K562 (cell line): ENCODE results near the gene RIIAD1. TPM values are rescaled to one million over a fixed set of nuclear protein-coding genes. Genes with fewer than 3 reads are reported as not detected.

Source experiments
- ADNP ChIP-seq: fragments of 200-800 bp; sonication (Bioruptor generic); IDR thresholded peaks from 2 replicates; pipeline ENCODE4 v1.6.1; 2016; ENCODE audit warnings: missing genetic modification characterization, missing compliant biosample characterization
- ASH1L ChIP-seq: fragments of 450-650 bp; IDR thresholded peaks from 2 replicates; pipeline ENCODE4 v1.6.1; 2018; ENCODE audit warnings: borderline replicate concordance, mild to moderate bottlenecking, low read depth; ENCODE audit not compliant: partially characterized antibody
- BRF1 ChIP-seq: IDR thresholded peaks from 3 replicates; pipeline ENCODE4 v1.6.1; 2011; ENCODE audit warnings: borderline replicate concordance, mild to moderate bottlenecking; ENCODE audit not compliant: insufficient read length; ENCODE audit errors: extremely low read depth
- EHMT2 ChIP-seq: fragments of 450-650 bp; IDR thresholded peaks from 2 replicates; pipeline ENCODE4 v1.6.1; 2018; ENCODE audit warnings: antibody characterized with exemption
- ETV5 ChIP-seq: sonication (generic); formaldehyde crosslinking; IDR thresholded peaks from 2 replicates; pipeline ENCODE4 v1.4.0; 2020; ENCODE audit warnings: low read depth, mild to moderate bottlenecking, missing genetic modification reagents
- FIP1L1 ChIP-seq: fragments of 200-400 bp; formaldehyde crosslinking; IDR thresholded peaks from 2 replicates; pipeline ENCODE4 v1.6.1; 2018; ENCODE audit warnings: mild to moderate bottlenecking, low read depth, low read length; ENCODE audit not compliant: poor library complexity, severe bottlenecking
- FOXK2 ChIP-seq, 2 experiments: fragments of 450-650 bp; IDR thresholded peaks in 1 of 2; conservative IDR thresholded peaks in 1 of 2; 2 replicates each; pipeline ENCODE4 v1.6.1; 2016; ENCODE audit warnings: low read depth in 2 of 2, mild to moderate bottlenecking in 1 of 2
- KLF10 ChIP-seq: fragments of 250-450 bp; sonication (Bioruptor Pico); IDR thresholded peaks from 2 replicates; pipeline ENCODE4 v1.6.1; 2021; ENCODE audit warnings: matching md5 sums
- MAFG ChIP-seq: fragments of 450-650 bp; conservative IDR thresholded peaks from 2 replicates; pipeline ENCODE4 v1.6.1; 2016; ENCODE audit warnings: missing genetic modification characterization, missing compliant biosample characterization
- MECOM ChIP-seq: fragments of 250-450 bp; sonication (Bioruptor Pico); IDR thresholded peaks from 2 replicates; pipeline ENCODE4 v1.8.0; 2022; ENCODE audit warnings: inconsistent platforms
- MYC ChIP-seq, 2 experiments: fragments of 250-450 bp in 1 of 2; sonication (Bioruptor Pico) in 1 of 2; IDR thresholded peaks; 2 replicates each; pipeline versions ENCODE4 v1.5.1 to v1.6.1; 2012 to 2021; ENCODE audit warnings: low read depth in 2 of 2, borderline replicate concordance in 1 of 2, improper control_type of control experiment in 1 of 2, low read length in 1 of 2, mild to moderate bottlenecking in 1 of 2, moderate library complexity in 1 of 2
- NCOA4 ChIP-seq: fragments of 450-650 bp; IDR thresholded peaks from 2 replicates; pipeline ENCODE4 v1.6.1; 2018; ENCODE audit warnings: mild to moderate bottlenecking; ENCODE audit not compliant: partially characterized antibody
- PHF20 ChIP-seq: fragments of 450-650 bp; IDR thresholded peaks from 2 replicates; pipeline ENCODE4 v1.6.1; 2018; ENCODE audit not compliant: partially characterized antibody
- PRPF4 ChIP-seq: fragments of 200-400 bp; formaldehyde crosslinking; IDR thresholded peaks from one replicate; pipeline ENCODE4 v1.6.1; 2017; ENCODE audit warnings: low read length, low read depth, mild to moderate bottlenecking; ENCODE audit not compliant: insufficient read depth, poor library complexity, severe bottlenecking
- SNRNP70 ChIP-seq: fragments of 200-400 bp; formaldehyde crosslinking; optimal IDR thresholded peaks from 2 replicates; pipeline ENCODE3; 2017; ENCODE audit warnings: low read depth, low read length
- SOX6 ChIP-seq: fragments of 450-650 bp; IDR thresholded peaks from 2 replicates; pipeline ENCODE4 v1.6.1; 2014; ENCODE audit warnings: mild to moderate bottlenecking
- STAT5A ChIP-seq: IDR thresholded peaks from 2 replicates; pipeline ENCODE4 v1.6.1; 2012; ENCODE audit warnings: low read length, inconsistent platforms, borderline replicate concordance
- THRAP3 ChIP-seq: fragments of 450-650 bp; IDR thresholded peaks from 2 replicates; pipeline ENCODE4 v1.6.1; 2016; ENCODE audit warnings: mild to moderate bottlenecking, inconsistent platforms, borderline replicate concordance
- TRIM28 ChIP-seq: fragments of 450-650 bp; IDR thresholded peaks from 2 replicates; pipeline ENCODE4 v1.6.1; 2017
- ZNF12 ChIP-seq: sonication (generic); formaldehyde crosslinking; IDR thresholded peaks from 2 replicates; pipeline ENCODE4 v1.4.0; 2020; ENCODE audit warnings: mild to moderate bottlenecking, missing genetic modification reagents
- ZNF134 ChIP-seq: fragments of 250-450 bp; sonication (Bioruptor Pico); conservative IDR thresholded peaks from 2 replicates; pipeline ENCODE4 v1.4.0; 2020
- ZNF165 ChIP-seq: fragments of 250-450 bp; sonication (Bioruptor Pico); IDR thresholded peaks from 2 replicates; pipeline ENCODE4 v1.4.0; 2020; ENCODE audit warnings: borderline replicate concordance
- ZNF224 ChIP-seq: sonication (generic); formaldehyde crosslinking; IDR thresholded peaks from 2 replicates; pipeline ENCODE4 v1.8.0; 2022; ENCODE audit warnings: mild to moderate bottlenecking, missing genetic modification reagents
- ZZZ3 ChIP-seq: fragments of 450-650 bp; IDR thresholded peaks from 2 replicates; pipeline ENCODE4 v1.6.1; 2016; ENCODE audit warnings: antibody characterized with exemption, mild to moderate bottlenecking, moderate library complexity
- polyA plus RNA-seq, 8 experiments: library from polyadenylated mRNA; depleted of rRNA in 4 of 8; stranded (reverse) in 5 of 8; unstranded in 3 of 8; fragments of >200 nt; fragmentation: Nextera tagmentation in 2 of 8; fragmentation: Illumina TruSeq in 1 of 8; extraction: Ambion mirVana in 2 of 8; extraction: Trizol in 1 of 8; gene quantifications; 2 replicates each; pipeline versions ENCODE4 v1.2.1 to v1.2.3, GENCODE V29; 2011 to 2014; ENCODE audit warnings: inconsistent platforms in 1 of 8, missing spikeins in 1 of 8
- total RNA-seq, 7 experiments: library from RNA; depleted of rRNA in 6 of 7; stranded (reverse); fragments of >200 nt in 6 of 7; fragmentation: Illumina TruSeq in 2 of 7; extraction: Trizol in 2 of 7; gene quantifications; 2 replicates each; pipeline versions ENCODE4 v1.2.1 to v1.2.3, GENCODE V29; 2011 to 2021; ENCODE audit warnings: low replicate concordance in 1 of 7
- TF ChIP-seq, protein P1 (sequence below): sonication (generic); formaldehyde crosslinking; IDR thresholded peaks from 2 replicates; pipeline ENCODE4 v1.8.0; 2022; ENCODE audit warnings: missing genetic modification reagents, mild to moderate bottlenecking, borderline replicate concordance
- TF ChIP-seq, protein P2 (sequence below): fragments of 250-450 bp; sonication (Bioruptor Pico); IDR thresholded peaks from 2 replicates; pipeline ENCODE4 v1.5.0; 2020; ENCODE audit warnings: mild to moderate bottlenecking

Gene RIIAD1
- total and polyA plus RNA-seq, 9 of the 15 experiments (the other 6 are each of a cell fraction or from before 2014, with no cell fraction given): not detected

DNA sequence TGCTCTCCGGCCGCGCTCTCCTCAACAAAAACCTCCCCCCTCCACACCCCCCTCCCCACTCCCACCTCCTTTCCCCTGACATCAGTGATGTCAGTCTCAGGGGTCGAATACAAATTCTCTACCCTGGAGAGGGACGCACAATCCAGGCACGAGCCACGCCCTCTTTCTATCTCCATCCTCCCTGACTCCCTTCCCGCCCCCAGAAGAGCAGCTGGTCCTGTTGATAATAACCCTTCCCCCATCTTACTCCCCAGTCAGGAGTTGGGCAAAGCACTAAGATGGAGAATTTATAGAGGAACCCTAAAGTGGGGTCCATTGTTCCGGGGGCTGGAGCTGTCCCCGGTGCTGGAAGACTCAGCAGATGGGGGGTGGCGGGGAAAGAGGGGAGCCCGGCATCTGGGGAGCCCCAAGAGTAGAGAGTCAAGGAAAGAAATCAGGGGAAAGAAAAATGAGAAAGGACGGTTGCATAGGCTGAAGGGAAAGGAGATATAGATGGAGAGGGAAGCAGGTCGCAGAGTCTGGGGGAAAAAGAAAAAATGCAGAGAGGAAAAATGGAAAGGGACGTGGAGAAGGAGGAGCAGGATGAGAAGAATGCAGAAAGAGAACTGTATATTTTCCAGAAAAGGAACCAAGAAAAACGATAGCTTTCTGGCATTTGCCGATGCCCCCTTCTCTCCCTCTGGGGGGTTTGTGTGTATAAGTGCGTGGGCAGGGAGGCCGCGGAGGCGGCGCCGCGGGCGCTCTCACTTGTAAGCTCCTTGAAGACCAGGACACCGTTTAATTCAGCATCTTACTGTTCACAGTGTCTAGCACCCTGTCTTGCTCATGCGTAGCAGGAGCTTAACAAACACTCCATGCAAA, 4.3 kb upstream of the RIIAD1 start, which contains the start of gene CELF3 (continued):
- TF ChIP-seq ZNF12 (CRISPR knock-in tag) (no peak), ETV5 (CRISPR knock-in tag) (no peak), EHMT2 (peak; percentile 99), FIP1L1 (no peak), BRF1 (no peak), PHF20 (no peak), ADNP (tag) (no peak), ZNF165 (CRISPR knock-in tag) (no peak), PRPF4 (no peak), STAT5A (peak; percentile 9; the same call in 1 of the 2 replicates), THRAP3 (no peak), ZNF224 (CRISPR knock-in tag) (no peak), TRIM28 (peak; percentile 24; the same call in 1 of the 2 replicates), MAFG (tag) (no peak), ZNF134 (no peak), ASH1L (no peak), NCOA4 (no peak), SOX6 (peak; percentile 62), KLF10 (CRISPR knock-in tag) (no peak), SNRNP70 (no peak), FOXK2 (conservative IDR thresholded peaks at IDR 0.05 in 1 of 2, IDR thresholded peaks at IDR 0.05 in 1 of 2; ENCODE audit: low read depth in 2 of 2) (no peak), MYC (IDR thresholded peaks at IDR 0.05; ENCODE audit: low read depth, low read length) (no peak), MYC (CRISPR knock-in tag; IDR thresholded peaks at IDR 0.05; ENCODE audit: borderline replicate concordance, low read depth) (no peak), ZZZ3 (no peak), MECOM (no peak)
- TF ChIP-seq, protein P1, sequence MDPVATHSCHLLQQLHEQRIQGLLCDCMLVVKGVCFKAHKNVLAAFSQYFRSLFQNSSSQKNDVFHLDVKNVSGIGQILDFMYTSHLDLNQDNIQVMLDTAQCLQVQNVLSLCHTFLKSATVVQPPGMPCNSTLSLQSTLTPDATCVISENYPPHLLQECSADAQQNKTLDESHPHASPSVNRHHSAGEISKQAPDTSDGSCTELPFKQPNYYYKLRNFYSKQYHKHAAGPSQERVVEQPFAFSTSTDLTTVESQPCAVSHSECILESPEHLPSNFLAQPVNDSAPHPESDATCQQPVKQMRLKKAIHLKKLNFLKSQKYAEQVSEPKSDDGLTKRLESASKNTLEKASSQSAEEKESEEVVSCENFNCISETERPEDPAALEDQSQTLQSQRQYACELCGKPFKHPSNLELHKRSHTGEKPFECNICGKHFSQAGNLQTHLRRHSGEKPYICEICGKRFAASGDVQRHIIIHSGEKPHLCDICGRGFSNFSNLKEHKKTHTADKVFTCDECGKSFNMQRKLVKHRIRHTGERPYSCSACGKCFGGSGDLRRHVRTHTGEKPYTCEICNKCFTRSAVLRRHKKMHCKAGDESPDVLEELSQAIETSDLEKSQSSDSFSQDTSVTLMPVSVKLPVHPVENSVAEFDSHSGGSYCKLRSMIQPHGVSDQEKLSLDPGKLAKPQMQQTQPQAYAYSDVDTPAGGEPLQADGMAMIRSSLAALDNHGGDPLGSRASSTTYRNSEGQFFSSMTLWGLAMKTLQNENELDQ (CRISPR knock-in tag): no peak
- TF ChIP-seq, protein P2, sequence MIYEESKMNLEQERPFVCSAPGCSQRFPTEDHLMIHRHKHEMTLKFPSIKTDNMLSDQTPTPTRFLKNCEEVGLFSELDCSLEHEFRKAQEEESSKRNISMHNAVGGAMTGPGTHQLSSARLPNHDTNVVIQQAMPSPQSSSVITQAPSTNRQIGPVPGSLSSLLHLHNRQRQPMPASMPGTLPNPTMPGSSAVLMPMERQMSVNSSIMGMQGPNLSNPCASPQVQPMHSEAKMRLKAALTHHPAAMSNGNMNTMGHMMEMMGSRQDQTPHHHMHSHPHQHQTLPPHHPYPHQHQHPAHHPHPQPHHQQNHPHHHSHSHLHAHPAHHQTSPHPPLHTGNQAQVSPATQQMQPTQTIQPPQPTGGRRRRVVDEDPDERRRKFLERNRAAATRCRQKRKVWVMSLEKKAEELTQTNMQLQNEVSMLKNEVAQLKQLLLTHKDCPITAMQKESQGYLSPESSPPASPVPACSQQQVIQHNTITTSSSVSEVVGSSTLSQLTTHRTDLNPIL (CRISPR knock-in tag): no peak
